ENCODE results near the gene FCHO1. TPM values are rescaled to one million over a fixed set of nuclear protein-coding genes. Genes with fewer than 3 reads are reported as not detected.

The FCHO1 gene
- total RNA-seq, 1 donor from 2014 or later, result 0.71 TPM

GRCh38 chr19:17737690-17738153 lies 13.6 kb upstream of the FCHO1 start:
- H3K4me3 ChIP-seq, result no peak overlapping the region
- no peak overlapping the region for H3K27ac ChIP-seq (replicated peaks)
- H3K27me3 ChIP-seq (ENCODE audit: low read depth), result no peaks in the 10 kb centered on the region
- no peaks in the 10 kb centered on the region for H3K4me1 ChIP-seq
- no peak for DNase-seq
- no peak for TF ChIP-seq CTCF (IDR thresholded peaks at IDR 0.05; ENCODE audit: borderline replicate concordance)
- intact Hi-C loops (cut with micrococcal nuclease), result no loop called here
- H3K36me3 ChIP-seq, result peaks cover 42% of the 10 kb centered on the region
- H3K9me3 ChIP-seq (replicated peaks), result no peaks in the 10 kb centered on the region

GRCh38 chr19:17739121-17739875 lies 12.0 kb upstream of the FCHO1 start:
- H3K4me1 ChIP-seq, result no peaks in the 10 kb centered on the region
- TF ChIP-seq CTCF (IDR thresholded peaks at IDR 0.05; ENCODE audit: borderline replicate concordance), result no peak
- intact Hi-C loops (cut with micrococcal nuclease), result no loop called here
- DNase-seq, result peak; percentile 40
- H3K27me3 ChIP-seq (ENCODE audit: low read depth), result no peaks in the 10 kb centered on the region
- no peaks in the 10 kb centered on the region for H3K9me3 ChIP-seq (replicated peaks)
- no peak overlapping the region for H3K27ac ChIP-seq (replicated peaks)
- H3K4me3 ChIP-seq, result no peak overlapping the region
- H3K36me3 ChIP-seq, result peaks cover 27% of the 10 kb centered on the region

- DNase-seq, result no peak
- no peak for TF ChIP-seq CTCF (IDR thresholded peaks at IDR 0.05; ENCODE audit: borderline replicate concordance)
- Histone ChIP-seq H3K4me1 (no peaks in the 10 kb centered on the region), H3K4me3 (no peak overlapping the region), H3K27me3 (ENCODE audit: low read depth) (no peaks in the 10 kb centered on the region), H3K27ac (replicated peaks) (no peak overlapping the region), H3K9me3 (replicated peaks) (no peaks in the 10 kb centered on the region), H3K36me3 (peaks cover 6% of the 10 kb centered on the region)
- intact Hi-C loops (cut with micrococcal nuclease), result no loop called here
These were observed 9.8 kb upstream of the FCHO1 start for GRCh38 chr19:17741456-17741855.

GRCh38 chr19:17743874-17744580 lies 7.2 kb upstream of the FCHO1 start:
- no peak for TF ChIP-seq CTCF (IDR thresholded peaks at IDR 0.05; ENCODE audit: borderline replicate concordance)
- H3K4me3 ChIP-seq, result no peak overlapping the region
- peaks cover 15% of the 10 kb centered on the region for H3K4me1 ChIP-seq
- intact Hi-C loops (cut with micrococcal nuclease), result no loop called here
- no peaks in the 10 kb centered on the region for H3K27me3 ChIP-seq (ENCODE audit: low read depth)
- no peaks in the 10 kb centered on the region for H3K36me3 ChIP-seq
- no peak for DNase-seq
- H3K9me3 ChIP-seq (replicated peaks), result no peaks in the 10 kb centered on the region
- no peak overlapping the region for H3K27ac ChIP-seq (replicated peaks)

- intact Hi-C loops (cut with micrococcal nuclease), result no loop called here
These were observed 3.8 kb upstream of the FCHO1 start for GRCh38 chr19:17747205-17748098.

More at GRCh38 chr19:17747205-17748098, 3.8 kb upstream of the FCHO1 start:
- DNase-seq, result peak; percentile 90
- no peak for TF ChIP-seq CTCF (IDR thresholded peaks at IDR 0.05; ENCODE audit: borderline replicate concordance)
- H3K4me1 ChIP-seq, result peaks cover 15% of the 10 kb centered on the region
- H3K27me3 ChIP-seq (ENCODE audit: low read depth), result no peaks in the 10 kb centered on the region
- no peaks in the 10 kb centered on the region for H3K9me3 ChIP-seq (replicated peaks)
- peak overlapping the region; percentile 59 for H3K4me3 ChIP-seq
- H3K36me3 ChIP-seq, result no peaks in the 10 kb centered on the region
- H3K27ac ChIP-seq (replicated peaks), result no peak overlapping the region
